Astrocyte (in vitro differentiated cells and primary cell): Measurements from ENCODE around the gene DIP2C.

Source experiments
- EZH2 ChIP-seq: IDR thresholded peaks from 2 replicates; pipeline ENCODE4 v1.6.1; 2012; ENCODE audit warnings: mild to moderate bottlenecking, low read length, inconsistent platforms; ENCODE audit not compliant: insufficient read depth
- TF ChIP-seq, protein P1 (sequence below): IDR thresholded peaks from 2 replicates; pipeline ENCODE4 v1.5.1; 2011; ENCODE audit warnings: low read depth, mild to moderate bottlenecking, inconsistent platforms, low read length, moderate library complexity; ENCODE audit not compliant: insufficient read depth

- TF ChIP-seq, protein P1, sequence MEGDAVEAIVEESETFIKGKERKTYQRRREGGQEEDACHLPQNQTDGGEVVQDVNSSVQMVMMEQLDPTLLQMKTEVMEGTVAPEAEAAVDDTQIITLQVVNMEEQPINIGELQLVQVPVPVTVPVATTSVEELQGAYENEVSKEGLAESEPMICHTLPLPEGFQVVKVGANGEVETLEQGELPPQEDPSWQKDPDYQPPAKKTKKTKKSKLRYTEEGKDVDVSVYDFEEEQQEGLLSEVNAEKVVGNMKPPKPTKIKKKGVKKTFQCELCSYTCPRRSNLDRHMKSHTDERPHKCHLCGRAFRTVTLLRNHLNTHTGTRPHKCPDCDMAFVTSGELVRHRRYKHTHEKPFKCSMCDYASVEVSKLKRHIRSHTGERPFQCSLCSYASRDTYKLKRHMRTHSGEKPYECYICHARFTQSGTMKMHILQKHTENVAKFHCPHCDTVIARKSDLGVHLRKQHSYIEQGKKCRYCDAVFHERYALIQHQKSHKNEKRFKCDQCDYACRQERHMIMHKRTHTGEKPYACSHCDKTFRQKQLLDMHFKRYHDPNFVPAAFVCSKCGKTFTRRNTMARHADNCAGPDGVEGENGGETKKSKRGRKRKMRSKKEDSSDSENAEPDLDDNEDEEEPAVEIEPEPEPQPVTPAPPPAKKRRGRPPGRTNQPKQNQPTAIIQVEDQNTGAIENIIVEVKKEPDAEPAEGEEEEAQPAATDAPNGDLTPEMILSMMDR, result no peak
- no peak for TF ChIP-seq EZH2
These were observed 203.3 kb downstream of the DIP2C start for GRCh38 chr10:486206-486605.
